ENCODE results near the gene ZNF217.
"Not testable (repeated sequence)": the region's sequence is repeated elsewhere in the genome, so short reads cannot be mapped to it uniquely, and the experiment has no call there.

ZNF217 gene

GRCh38 chr20:53584550-53584913 lies 9.1 kb downstream of the ZNF217 start:
- DNase-seq, result not testable (repeated sequence)

- not testable (repeated sequence) for DNase-seq
Observed at GRCh38 chr20:53583660-53584549, 9.7 kb downstream of the ZNF217 start.

GRCh38 chr20:53582574-53583351 lies 10.9 kb downstream of the ZNF217 start:
- DNase-seq, result peak in 2 of 58 donors; percentile 11 to 17

DNA sequence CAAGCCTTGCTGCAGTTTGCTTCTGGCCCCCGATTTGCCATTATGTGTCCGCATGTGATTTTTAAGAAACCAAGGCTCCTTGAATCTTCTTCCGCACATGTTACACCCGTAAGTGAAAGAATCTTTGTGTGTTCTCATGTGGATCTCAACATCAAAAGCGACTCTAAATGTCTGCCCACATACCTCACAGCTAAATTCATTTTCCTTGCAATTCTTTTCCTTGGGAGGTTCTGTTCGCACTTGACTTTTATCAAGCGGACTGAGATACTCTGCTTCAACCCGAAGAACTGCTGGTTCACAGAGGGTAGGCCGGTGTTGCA lies 11.4 kb downstream of the ZNF217 start:
- no peak for DNase-seq

GRCh38 chr20:53581444-53582250 lies 12.0 kb downstream of the ZNF217 start:
- no peak for DNase-seq

- no peak for DNase-seq
Observed at GRCh38 chr20:53580376-53581111, 13.1 kb downstream of the ZNF217 start.

DNA sequence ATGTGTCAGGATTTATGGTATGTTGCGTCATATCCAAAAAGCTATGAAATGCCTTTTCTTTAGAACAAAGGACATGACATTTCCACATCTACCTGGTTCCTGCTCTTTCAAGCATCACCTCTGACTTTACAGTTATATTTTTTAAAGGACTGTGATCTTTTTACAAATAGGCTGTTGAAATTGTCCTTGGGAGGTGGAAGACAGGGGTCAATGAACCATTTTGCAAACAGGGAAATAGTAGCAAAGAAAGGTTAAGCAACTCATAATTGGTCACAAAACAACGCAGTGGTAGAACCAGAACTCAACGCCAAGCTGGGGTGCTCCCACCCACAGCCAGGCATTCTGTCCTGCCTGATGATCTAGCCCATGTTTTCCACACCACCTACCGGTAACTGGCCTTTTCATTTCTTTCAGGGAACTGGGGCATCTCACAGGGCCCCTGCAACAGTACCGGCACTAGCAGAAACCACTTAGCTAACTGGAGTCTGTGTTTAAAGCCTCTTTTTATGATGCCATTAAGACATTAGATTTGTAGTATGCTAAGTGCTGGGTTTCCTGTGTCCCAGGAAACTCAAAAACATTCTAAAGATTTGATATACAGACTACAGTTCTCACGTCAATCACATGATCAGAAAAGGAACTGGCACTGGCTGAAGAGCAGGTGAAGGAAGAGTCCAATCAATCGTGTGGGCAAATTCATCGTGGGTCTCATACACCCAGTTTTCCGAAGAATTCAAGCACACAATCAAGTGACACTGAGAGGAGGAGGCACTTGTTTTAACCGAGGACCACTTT lies 13.9 kb downstream of the ZNF217 start:
- DNase-seq, result no peak

DNA sequence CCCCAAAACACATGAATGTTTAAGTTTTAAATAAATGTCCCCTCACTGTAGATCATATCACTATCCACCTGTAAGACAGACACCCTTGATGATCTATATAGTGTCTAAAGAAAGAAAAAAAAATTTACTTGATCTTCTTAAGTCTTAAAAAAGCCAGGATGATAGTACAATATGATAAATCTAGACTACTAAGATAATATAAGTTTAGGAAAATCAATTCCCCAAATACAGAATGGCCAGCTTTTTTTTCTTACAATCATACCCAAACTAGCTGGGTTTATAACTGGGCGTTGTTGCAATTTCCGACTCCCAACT lies 14.4 kb downstream of the ZNF217 start:
- no peak for DNase-seq

DNA sequence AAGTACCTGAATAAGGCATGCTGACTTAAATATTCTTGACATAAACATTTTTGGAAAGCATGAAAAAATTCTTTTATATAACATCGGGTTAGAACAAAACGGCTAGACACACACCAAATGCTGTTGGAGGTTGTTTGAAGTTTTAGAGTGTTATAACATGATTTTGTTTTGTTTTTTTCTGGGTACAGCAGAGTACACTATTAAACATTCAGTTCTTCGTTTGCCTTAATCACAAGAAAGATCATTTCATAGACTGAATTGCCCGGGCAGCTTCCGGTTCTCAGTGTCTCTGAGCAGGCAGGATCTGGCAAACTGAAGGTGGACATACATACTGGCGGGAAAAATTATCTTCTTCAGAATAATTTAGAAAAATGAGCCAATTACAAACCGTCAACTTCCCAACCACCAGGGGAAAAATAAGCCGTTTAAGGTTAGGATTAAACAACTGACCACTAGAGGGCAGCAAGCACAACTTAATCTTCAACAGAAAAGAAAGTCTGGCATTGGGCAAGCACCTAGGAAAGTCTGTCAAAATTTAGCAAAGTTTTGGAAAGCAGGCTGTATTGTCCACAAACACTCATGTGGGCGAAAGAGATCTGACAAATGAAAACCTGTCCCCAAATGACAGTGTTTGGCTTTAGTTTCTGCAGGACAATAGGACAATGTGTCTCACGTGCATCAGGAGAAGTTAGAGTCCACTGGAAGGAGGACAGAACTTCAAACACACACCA lies 15.0 kb downstream of the ZNF217 start:
- peak in 30 of 58 donors; percentile 6 to 84 (median 34) for DNase-seq

GRCh38 chr20:53576586-53577318 lies 16.9 kb downstream of the ZNF217 start:
- DNase-seq, result no peak

DNA sequence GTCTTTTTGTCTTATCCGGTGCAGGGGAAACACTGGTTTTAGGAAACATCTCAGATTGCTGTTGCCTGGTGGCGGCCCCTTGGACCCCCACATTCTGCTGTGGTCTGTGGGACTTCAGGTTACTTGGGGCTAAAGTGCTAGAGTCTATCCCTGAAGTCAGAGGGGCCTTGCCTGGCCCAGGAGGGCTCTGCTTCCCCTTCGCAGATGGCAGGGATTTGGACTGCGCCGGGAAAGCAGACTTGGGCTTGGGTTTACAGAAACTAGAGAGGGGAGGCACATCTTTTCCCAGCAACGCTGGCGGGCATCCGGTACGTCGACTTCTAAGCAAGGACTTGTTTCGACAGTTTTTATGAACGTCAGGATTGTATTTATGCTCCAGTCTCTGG lies 17.5 kb downstream of the ZNF217 start:
- DNase-seq, result no peak

DNA sequence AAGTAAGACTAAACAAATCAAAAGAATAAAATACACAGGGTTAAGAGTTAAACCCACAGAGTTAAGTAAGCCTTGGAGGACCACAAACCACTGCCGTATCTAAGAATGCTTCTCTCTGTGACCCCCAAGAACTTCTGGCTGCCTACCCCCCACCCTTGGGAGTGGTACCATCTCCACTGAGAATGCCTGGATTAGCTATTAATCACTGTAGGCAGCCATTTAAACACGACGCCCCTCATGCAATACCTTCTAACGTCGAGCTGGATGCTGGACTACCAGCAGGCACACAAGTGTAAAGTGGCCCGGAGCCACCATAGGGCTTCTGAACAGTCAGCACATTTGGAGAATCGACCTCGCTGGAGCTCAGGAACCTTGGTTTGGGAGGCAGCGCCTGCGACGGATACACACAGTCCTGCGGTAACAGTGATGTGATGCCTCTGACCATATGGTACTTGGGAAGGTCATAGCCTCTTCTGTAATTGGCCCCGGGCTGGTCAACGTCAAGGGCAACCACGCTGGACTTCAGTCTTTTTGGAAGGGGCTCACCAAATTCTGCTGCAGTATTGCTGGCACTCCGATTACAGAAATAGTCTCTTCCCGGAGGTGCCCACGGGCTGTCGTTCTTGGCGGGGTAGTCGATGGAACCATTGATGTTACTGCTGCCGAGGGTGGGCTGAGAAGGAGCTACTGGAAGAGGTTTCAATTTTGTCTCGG lies 18.0 kb downstream of the ZNF217 start:
- no peak for DNase-seq

DNA sequence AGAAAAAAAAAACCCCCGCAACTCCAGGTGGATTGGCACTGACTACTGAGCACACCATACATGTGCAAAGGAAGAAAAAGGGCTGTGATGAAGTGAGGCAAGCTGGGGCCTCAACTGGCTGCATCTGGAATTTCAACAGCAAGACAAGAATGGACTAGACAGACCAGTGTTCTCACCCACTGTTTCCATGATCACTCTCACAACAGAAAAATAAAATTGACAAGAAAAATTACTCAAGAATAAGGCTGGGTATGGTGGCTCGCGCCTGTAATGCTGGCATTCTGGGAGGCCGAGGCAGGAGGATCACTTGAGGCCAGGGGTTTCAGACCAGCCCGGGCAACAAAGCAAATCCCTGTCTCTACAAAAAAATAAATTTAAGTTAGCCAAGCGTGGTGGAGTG lies 18.8 kb downstream of the ZNF217 start:
- no peak for DNase-seq

DNA sequence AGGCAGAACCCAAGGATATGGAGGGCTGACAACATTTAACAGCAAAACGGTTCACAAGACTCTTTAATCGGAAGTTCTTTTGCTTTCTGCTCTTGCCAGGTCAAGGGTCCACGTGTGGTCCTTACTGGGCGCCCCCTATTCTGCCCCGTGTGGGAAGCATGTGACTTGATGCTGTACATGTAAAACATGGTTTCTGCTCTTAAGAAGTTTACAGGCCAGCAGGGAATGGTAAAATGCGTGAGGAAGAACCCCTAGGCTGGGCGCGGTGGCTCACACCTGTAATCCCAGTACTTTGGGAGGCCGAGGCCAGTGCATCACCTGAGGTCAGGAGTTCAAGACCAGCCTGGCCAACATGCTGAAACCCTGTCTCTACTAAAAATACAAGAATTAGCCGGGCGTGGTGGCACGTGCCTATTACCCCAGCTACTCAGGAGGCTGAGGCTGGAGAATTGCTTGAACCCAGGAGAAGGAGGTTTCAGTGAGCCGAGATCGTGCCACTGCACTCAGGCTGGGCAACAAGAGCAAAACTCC lies 19.3 kb downstream of the ZNF217 start:
- no peak for DNase-seq

GRCh38 chr20:53571555-53572286 lies 21.9 kb downstream of the ZNF217 start:
- DNase-seq, result no peak

DNA sequence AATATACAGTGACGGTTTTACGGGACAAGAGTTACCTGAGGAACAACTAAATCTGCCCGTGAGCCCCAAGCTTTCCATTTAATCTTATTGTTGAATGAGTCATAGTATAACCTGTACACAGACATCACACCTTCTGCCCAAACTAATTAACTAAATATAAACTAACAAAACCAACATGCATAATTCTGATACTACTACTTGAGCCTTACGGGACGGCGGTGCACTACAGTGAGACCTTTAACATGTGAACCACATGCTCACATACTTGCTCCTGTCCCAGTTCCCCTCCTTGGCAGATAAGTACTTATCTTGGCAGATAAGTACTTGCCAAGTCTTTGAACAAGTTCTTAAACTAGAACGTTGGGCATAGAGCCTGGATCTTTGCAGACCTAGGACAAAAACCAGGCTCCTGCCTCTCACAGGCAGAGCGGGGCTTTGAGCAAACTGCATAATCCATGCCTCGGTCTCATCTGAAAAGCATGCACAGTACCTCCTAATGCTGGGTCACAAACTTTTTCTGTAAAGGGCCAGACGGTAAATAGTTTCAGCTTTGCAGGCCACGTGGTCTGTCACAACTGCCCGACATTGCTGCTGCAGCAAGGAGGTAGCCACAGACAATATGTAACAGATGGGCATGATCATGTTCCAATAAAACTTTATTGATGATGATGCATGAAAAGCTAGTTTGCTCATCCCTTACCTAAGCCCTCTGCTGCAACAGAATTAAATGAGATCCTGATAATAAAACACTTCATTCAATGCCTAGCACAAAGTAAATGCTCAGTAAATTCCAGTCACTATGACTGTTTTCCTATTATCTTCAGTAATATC lies 23.0 kb downstream of the ZNF217 start:
- DNase-seq, result peak in 1 of 58 donors; percentile 8
